Cortex of kidney (tissue), 1 donor: Measurements from ENCODE around the gene ADCY10.
"Not testable (repeated sequence)": the region's sequence is repeated elsewhere in the genome, so short reads cannot be mapped to it uniquely, and the experiment has no call there.

Source experiments
- DNase-seq: peaks from one replicate; lab custom pipeline; 2025; lab: John Stamatoyannopoulos, UW

The ADCY10 gene

GRCh38 chr1:167913895-167914496, at the start of gene ADCY10:
Gene ADCY10, minus strand, starts transcription at chr1:167914134. Its CDS starts 8,994 bp downstream, at chr1:167905140.
- DNase-seq, result no peak

- DNase-seq, result no peak
Measured at GRCh38 chr1:167957710-167958109, 43.8 kb upstream of the ADCY10 start.

- no peak for DNase-seq
Measured at GRCh38 chr1:167955915-167956314, 42.0 kb upstream of the ADCY10 start.

- DNase-seq, result no peak
Measured at GRCh38 chr1:167950569-167950968, 36.6 kb upstream of the ADCY10 start.

GRCh38 chr1:167949785-167950184, 35.9 kb upstream of the ADCY10 start:
- DNase-seq, result no peak

GRCh38 chr1:167947733-167948132, 33.8 kb upstream of the ADCY10 start:
- no peak for DNase-seq

GRCh38 chr1:167943541-167943940, 29.6 kb upstream of the ADCY10 start:
- DNase-seq, result no peak

- no peak for DNase-seq
Measured at GRCh38 chr1:167940264-167940663, 26.3 kb upstream of the ADCY10 start.

GRCh38 chr1:167938080-167938636, 24.2 kb upstream of the ADCY10 start:
- DNase-seq, result no peak

- DNase-seq, result no peak
Measured at GRCh38 chr1:167937709-167938010, 23.7 kb upstream of the ADCY10 start.

GRCh38 chr1:167936930-167937708, 23.2 kb upstream of the ADCY10 start, which contains the start of gene MPC2:
Gene MPC2, minus strand, starts transcription at chr1:167937072. Its CDS starts 1,231 bp downstream, at chr1:167935841.
- DNase-seq, result no peak

GRCh38 chr1:167936068-167936929, 22.4 kb upstream of the ADCY10 start, which contains the start of gene DCAF6:
Gene DCAF6, plus strand, starts transcription at chr1:167936683. Its CDS starts 229 bp downstream, at chr1:167936912.
- DNase-seq, result peak; percentile 94

GRCh38 chr1:167935216-167936067, 21.5 kb upstream of the ADCY10 start:
- DNase-seq, result no peak

- no peak for DNase-seq
Measured at GRCh38 chr1:167934426-167935215, 20.7 kb upstream of the ADCY10 start.

- DNase-seq, result no peak
Measured at GRCh38 chr1:167933788-167934187, 19.9 kb upstream of the ADCY10 start.

- no peak for DNase-seq
Measured at GRCh38 chr1:167929725-167930124, 15.8 kb upstream of the ADCY10 start.

- not testable (repeated sequence) for DNase-seq
Measured at GRCh38 chr1:167928919-167929318, 15.0 kb upstream of the ADCY10 start.

- DNase-seq, result no peak
Measured at GRCh38 chr1:167928457-167928852, 14.5 kb upstream of the ADCY10 start.

- DNase-seq, result no peak
Measured at GRCh38 chr1:167927046-167927754, 13.3 kb upstream of the ADCY10 start.

- no peak for DNase-seq
Measured at GRCh38 chr1:167926486-167926997, 12.6 kb upstream of the ADCY10 start.
